Psoas muscle (tissue), 8 donors: ENCODE data around the gene IMMT. TPM values are rescaled to one million over a fixed set of nuclear protein-coding genes. Genes with fewer than 3 reads are reported as not detected.

Source experiments
- ATAC-seq, 4 donors: fragments of 200-7000 bp; cut with Tn5 transposase; one replicate each; pipeline ENCODE4 v1.9.1; 2020; ENCODE audit warnings: moderate library complexity in 3 of 4, mild to moderate bottlenecking in 2 of 4
- DNase-seq, 2 donors: peaks; one replicate each; pipeline ENCODE4 v3.0.0-alpha.2; 2020
- H3K27ac ChIP-seq: fragments of 200-600 bp; one replicate; pipeline ENCODE4 v1.8.0; 2022
- H3K27me3 ChIP-seq, 3 donors: fragments of 200-600 bp in 1 of 3; one replicate each; pipeline versions ENCODE4 v1.6.1 to v1.8.0; 2013 to 2022; ENCODE audit warnings: low read length in 2 of 3, mild to moderate bottlenecking in 2 of 3, moderate library complexity in 1 of 3; ENCODE audit not compliant: insufficient read depth in 3 of 3
- H3K36me3 ChIP-seq, 2 donors: fragments of 200-600 bp in 1 of 2; one replicate each; pipeline versions ENCODE4 v1.6.1 to v1.8.0; 2013 to 2022; ENCODE audit warnings: low read depth in 1 of 2, mild to moderate bottlenecking in 1 of 2, moderate library complexity in 1 of 2; ENCODE audit not compliant: insufficient read depth in 1 of 2
- H3K4me1 ChIP-seq: fragments of 200-600 bp; one replicate; pipeline ENCODE4 v1.8.0; 2022
- H3K4me3 ChIP-seq: fragments of 200-600 bp; one replicate; pipeline ENCODE4 v1.8.0; 2022; ENCODE audit warnings: mild to moderate bottlenecking
- H3K9me3 ChIP-seq: fragments of 200-600 bp; one replicate; pipeline ENCODE4 v1.8.0; 2022
- CTCF ChIP-seq: fragments of 200-600 bp; IDR thresholded peaks from one replicate; pipeline ENCODE4 v1.8.0; 2022; ENCODE audit warnings: antibody characterized with exemption
- WGBS, 3 donors: extraction: QIAGEN DNeasy Blood & Tissue Kit; methylation state at CpG; one replicate each; pipeline versions ENCODE4 v1.1.6 to v1.1.7; 2013; 5-methylcytosine and 5-hydroxymethylcytosine counted together
- intact Hi-C, 2 donors: fragments of 100-400 bp; cut with DNase I; formaldehyde crosslinking; loops; one replicate each; pipeline versions ENCODE4 v1.11.0 to v1.14.2; 2022
- polyA plus RNA-seq, 3 donors: library from polyadenylated mRNA; stranded (reverse); fragments of 200-250 nt; gene quantifications; one replicate each; pipeline ENCODE4 v1.2.3, GENCODE V29; 2013
- total RNA-seq, 4 donors: library from RNA; stranded (reverse); fragmentation: NEBNext Ultra II Directional in 2 of 4; extraction: Animal tissue kit (Norgen Biotek cat#: 25700) in 2 of 4; gene quantifications; one replicate each; pipeline versions ENCODE4 v1.2.1 to v1.2.4, GENCODE V29; 2021 to 2023
- donor health status: healthy with polysubstance abuse.
- donor health status: DM: no; HTN: no; CAD: no; lungs with moderate emphysema.
- donor health status: Bipolar disorder and iron deficiency.
- donor health status: healthy.
- donor health status: DM: yes; HTN: yes; CAD: no.
- donor health status: DM: no; HTN: no; CAD: no.
- donor health status: DM: no; HTN: no; CAD: no.
- donor health status: DM: yes; HTN: yes; CAD: no.

Gene IMMT
- total and polyA plus RNA-seq, 7 donors: 132 to 272 (median 151) TPM

GRCh38 chr2:86199834-86200177 lies 4.5 kb upstream of the IMMT start:
- no peak for ATAC-seq
- no peak for DNase-seq
- 0 to 1% (median 0%) methylated on average over 8 of the region's 8 CpGs for WGBS, 3 donors
- peak overlapping the region; percentile 90 for H3K27ac ChIP-seq
- H3K4me3 ChIP-seq: peak overlapping the region; percentile 93
- no peak for TF ChIP-seq CTCF
- H3K4me1 ChIP-seq: peaks cover 38% of the 10 kb centered on the region
- H3K9me3 ChIP-seq: no peaks in the 10 kb centered on the region
- no peaks in the 10 kb centered on the region for H3K27me3 ChIP-seq
- intact Hi-C loops: no loop called here
- H3K36me3 ChIP-seq: no peaks in the 10 kb centered on the region

GRCh38 chr2:86195808-86196387 lies 636 bp upstream of the IMMT start:
- DNase-seq: peak in 1 of 2 donors; percentile 59
- peaks cover 51% of the 10 kb centered on the region for H3K4me1 ChIP-seq
- no peaks in the 10 kb centered on the region for H3K27me3 ChIP-seq
- H3K4me3 ChIP-seq: peak overlapping the region; percentile 94
- peak overlapping the region; percentile 100 for H3K27ac ChIP-seq
- ATAC-seq: no peak
- intact Hi-C loops: no loop called here
- TF ChIP-seq CTCF: no peak
- WGBS, 3 donors: 35 to 36% (median 36%) methylated on average over 23 of the region's 23 CpGs
- no peaks in the 10 kb centered on the region for H3K9me3 ChIP-seq
- H3K36me3 ChIP-seq: peaks cover 0 to under 1% of the 10 kb centered on the region in 2 donors

GRCh38 chr2:86194751-86195054 lies 559 bp downstream of the IMMT start:
- Histone ChIP-seq H3K4me3 (peak overlapping the region; percentile 94), H3K9me3 (no peaks in the 10 kb centered on the region), H3K36me3 (peaks cover 0 to 13% of the 10 kb centered on the region in 2 donors), H3K4me1 (peaks cover 56% of the 10 kb centered on the region), H3K27me3 (no peaks in the 10 kb centered on the region), H3K27ac (peak overlapping the region; percentile 100)
- ATAC-seq (no peak), DNase-seq (no peak)
- TF ChIP-seq CTCF: no peak
- intact Hi-C loops: no loop called here
- WGBS, 3 donors: 0% methylated on average over 17 of the region's 17 CpGs

- Histone ChIP-seq H3K9me3 (no peaks in the 10 kb centered on the region), H3K27ac (peak overlapping the region; percentile 100), H3K4me3 (peak overlapping the region; percentile 94), H3K27me3 (no peaks in the 10 kb centered on the region), H3K36me3 (peaks cover 0 to 13% of the 10 kb centered on the region in 2 donors), H3K4me1 (peaks cover 63% of the 10 kb centered on the region)
- DNase-seq (no peak), ATAC-seq (no peak)
- 57 to 70% (median 59%) methylated on average over 7 of the region's 7 CpGs for WGBS, 3 donors
- TF ChIP-seq CTCF: no peak
- intact Hi-C loops: no loop called here
Measured at GRCh38 chr2:86193901-86194567, 1.2 kb downstream of the IMMT start.
